K562 (cell line): ENCODE results near the gene DIP2A. TPM values are rescaled to one million over a fixed set of nuclear protein-coding genes. Genes with fewer than 3 reads are reported as not detected.

Source experiments
- ARID2 ChIP-seq: fragments of 450-650 bp; IDR thresholded peaks from 2 replicates; pipeline ENCODE4 v1.6.1; 2017; ENCODE audit warnings: antibody characterized with exemption, mild to moderate bottlenecking
- CHD4 ChIP-seq: fragments of 200-600 bp; sonication (generic); IDR thresholded peaks from 3 replicates; pipeline ENCODE4 v1.6.1; 2012; ENCODE audit warnings: low read depth, mild to moderate bottlenecking, mixed read lengths, low read length, inconsistent platforms; ENCODE audit not compliant: insufficient read depth, insufficient replicate concordance, poor library complexity, severe bottlenecking
- ESRRB ChIP-seq: fragments of 250-450 bp; sonication (Bioruptor Pico); IDR thresholded peaks from 2 replicates; pipeline ENCODE4 v1.5.0; 2020; ENCODE audit warnings: mild to moderate bottlenecking, moderate library complexity, borderline replicate concordance
- IRF2 ChIP-seq: sonication (generic); formaldehyde crosslinking; IDR thresholded peaks from 2 replicates; pipeline ENCODE4 v1.8.1; 2022; ENCODE audit warnings: mild to moderate bottlenecking, missing genetic modification reagents
- KDM2B ChIP-seq: fragments of 250-450 bp; sonication (Bioruptor Pico); IDR thresholded peaks from 2 replicates; pipeline ENCODE4 v1.8.0; 2021; ENCODE audit warnings: mild to moderate bottlenecking, moderate library complexity
- MAFG ChIP-seq: fragments of 450-650 bp; conservative IDR thresholded peaks from 2 replicates; pipeline ENCODE4 v1.6.1; 2016; ENCODE audit warnings: missing genetic modification characterization, missing compliant biosample characterization
- NFYB ChIP-seq: IDR thresholded peaks from 2 replicates; pipeline ENCODE4 v1.6.1; 2011; ENCODE audit warnings: mild to moderate bottlenecking, moderate library complexity; ENCODE audit not compliant: insufficient read length; ENCODE audit errors: extremely low read depth
- POLR2G ChIP-seq: fragments of 200-400 bp; formaldehyde crosslinking; IDR thresholded peaks from 2 replicates; pipeline ENCODE4 v1.6.1; 2017; ENCODE audit warnings: low read depth, mild to moderate bottlenecking, antibody characterized with exemption, low read length, moderate library complexity
- ZFP30 ChIP-seq: fragments of 250-450 bp; sonication (Bioruptor Pico); IDR thresholded peaks from 2 replicates; pipeline ENCODE4 v1.8.0; 2022; ENCODE audit warnings: moderate library complexity, mild to moderate bottlenecking, inconsistent platforms, borderline replicate concordance
- ZNF134 ChIP-seq: fragments of 250-450 bp; sonication (Bioruptor Pico); conservative IDR thresholded peaks from 2 replicates; pipeline ENCODE4 v1.4.0; 2020
- ZNF146 ChIP-seq: IDR thresholded peaks from one replicate; pipeline ENCODE4 v1.6.1; 2018; ENCODE audit warnings: missing compliant biosample characterization; ENCODE audit not compliant: unreplicated experiment
- ZNF224 ChIP-seq: sonication (generic); formaldehyde crosslinking; IDR thresholded peaks from 2 replicates; pipeline ENCODE4 v1.8.0; 2022; ENCODE audit warnings: mild to moderate bottlenecking, missing genetic modification reagents
- ZNF444 ChIP-seq: fragments of 250-450 bp; sonication (Bioruptor Pico); IDR thresholded peaks from 2 replicates; pipeline ENCODE4 v1.4.0; 2020; ENCODE audit warnings: mild to moderate bottlenecking, moderate library complexity
- ZNF551 ChIP-seq: fragments of 250-450 bp; sonication (Bioruptor Pico); IDR thresholded peaks from 2 replicates; pipeline ENCODE4 v1.5.0; 2021; ENCODE audit warnings: mild to moderate bottlenecking, moderate library complexity
- polyA plus RNA-seq, 8 experiments: library from polyadenylated mRNA; depleted of rRNA in 4 of 8; stranded (reverse) in 5 of 8; unstranded in 3 of 8; fragments of >200 nt; fragmentation: Nextera tagmentation in 2 of 8; fragmentation: Illumina TruSeq in 1 of 8; extraction: Ambion mirVana in 2 of 8; extraction: Trizol in 1 of 8; gene quantifications; 2 replicates each; pipeline versions ENCODE4 v1.2.1 to v1.2.3, GENCODE V29; 2011 to 2014; ENCODE audit warnings: inconsistent platforms in 1 of 8, missing spikeins in 1 of 8
- total RNA-seq, 7 experiments: library from RNA; depleted of rRNA in 6 of 7; stranded (reverse); fragments of >200 nt in 6 of 7; fragmentation: Illumina TruSeq in 2 of 7; extraction: Trizol in 2 of 7; gene quantifications; 2 replicates each; pipeline versions ENCODE4 v1.2.1 to v1.2.3, GENCODE V29; 2011 to 2021; ENCODE audit warnings: low replicate concordance in 1 of 7
- TF ChIP-seq, protein P1 (sequence below): fragments of 450-650 bp; IDR thresholded peaks from 2 replicates; pipeline ENCODE4 v1.6.1; 2018; ENCODE audit not compliant: partially characterized antibody

The DIP2A gene
- total and polyA plus RNA-seq, 9 of the 15 experiments (the other 6 are each of a cell fraction or from before 2014, with no cell fraction given): 4.3 to 34.5 (median 20.3) TPM

DNA sequence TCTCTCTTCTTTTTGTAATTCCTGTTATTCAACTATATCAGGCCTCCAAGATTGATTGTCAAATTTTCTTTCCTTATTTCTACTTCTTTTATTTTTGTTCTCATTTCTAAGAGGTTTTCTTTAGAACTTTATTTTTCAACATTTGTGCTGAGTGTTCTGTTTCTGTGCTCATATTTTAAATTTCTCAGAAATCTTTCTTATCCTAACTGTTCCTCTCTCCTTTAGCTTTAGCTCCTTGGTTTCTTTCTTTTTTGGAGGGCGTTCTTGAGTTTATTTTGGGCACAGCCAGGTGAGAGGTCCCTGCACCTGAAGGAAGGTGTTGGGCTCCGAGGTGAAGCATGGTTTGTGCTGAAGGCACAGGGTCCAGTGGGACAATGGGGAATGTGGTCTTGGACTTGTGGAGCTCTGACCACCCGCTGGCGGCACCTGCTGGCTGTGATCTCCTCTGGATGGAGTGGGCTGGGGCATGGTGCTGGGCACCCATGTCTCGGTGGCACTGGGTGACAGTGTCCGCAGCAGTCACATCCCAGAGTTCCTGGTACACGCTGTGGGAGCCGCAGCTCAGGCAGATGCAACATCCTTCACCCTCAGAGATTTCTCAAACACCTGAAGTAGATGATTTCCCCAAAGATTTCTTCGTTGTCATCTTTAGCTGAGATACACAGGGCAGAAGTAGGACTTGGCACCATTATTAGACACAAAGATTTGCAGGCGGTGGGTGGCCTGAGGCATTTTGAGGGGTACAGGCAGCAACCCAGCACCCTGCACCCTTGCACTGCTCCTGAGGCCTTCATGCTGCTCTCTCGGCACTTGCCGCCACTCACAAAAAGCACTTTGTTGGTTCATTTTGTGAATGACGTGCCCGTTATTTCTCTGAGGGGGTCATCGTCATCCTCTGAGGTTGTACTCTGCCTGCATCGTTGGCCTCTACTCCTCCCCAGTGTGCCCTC, 38.2 kb upstream of the DIP2A start (continued):
- TF ChIP-seq ZNF551 (CRISPR knock-in tag) (no peak), ZFP30 (CRISPR knock-in tag) (no peak), CHD4 (no peak), ZNF224 (CRISPR knock-in tag) (no peak), ARID2 (no peak), ZNF444 (CRISPR knock-in tag) (no peak), ESRRB (CRISPR knock-in tag) (no peak), IRF2 (no peak), ZNF134 (no peak), KDM2B (CRISPR knock-in tag) (no peak), POLR2G (no peak), MAFG (tag) (0 out of 2 replicates have a peak, but pooled peaks have one; percentile 20), NFYB (no peak), ZNF146 (no peak)
- TF ChIP-seq, protein P1, sequence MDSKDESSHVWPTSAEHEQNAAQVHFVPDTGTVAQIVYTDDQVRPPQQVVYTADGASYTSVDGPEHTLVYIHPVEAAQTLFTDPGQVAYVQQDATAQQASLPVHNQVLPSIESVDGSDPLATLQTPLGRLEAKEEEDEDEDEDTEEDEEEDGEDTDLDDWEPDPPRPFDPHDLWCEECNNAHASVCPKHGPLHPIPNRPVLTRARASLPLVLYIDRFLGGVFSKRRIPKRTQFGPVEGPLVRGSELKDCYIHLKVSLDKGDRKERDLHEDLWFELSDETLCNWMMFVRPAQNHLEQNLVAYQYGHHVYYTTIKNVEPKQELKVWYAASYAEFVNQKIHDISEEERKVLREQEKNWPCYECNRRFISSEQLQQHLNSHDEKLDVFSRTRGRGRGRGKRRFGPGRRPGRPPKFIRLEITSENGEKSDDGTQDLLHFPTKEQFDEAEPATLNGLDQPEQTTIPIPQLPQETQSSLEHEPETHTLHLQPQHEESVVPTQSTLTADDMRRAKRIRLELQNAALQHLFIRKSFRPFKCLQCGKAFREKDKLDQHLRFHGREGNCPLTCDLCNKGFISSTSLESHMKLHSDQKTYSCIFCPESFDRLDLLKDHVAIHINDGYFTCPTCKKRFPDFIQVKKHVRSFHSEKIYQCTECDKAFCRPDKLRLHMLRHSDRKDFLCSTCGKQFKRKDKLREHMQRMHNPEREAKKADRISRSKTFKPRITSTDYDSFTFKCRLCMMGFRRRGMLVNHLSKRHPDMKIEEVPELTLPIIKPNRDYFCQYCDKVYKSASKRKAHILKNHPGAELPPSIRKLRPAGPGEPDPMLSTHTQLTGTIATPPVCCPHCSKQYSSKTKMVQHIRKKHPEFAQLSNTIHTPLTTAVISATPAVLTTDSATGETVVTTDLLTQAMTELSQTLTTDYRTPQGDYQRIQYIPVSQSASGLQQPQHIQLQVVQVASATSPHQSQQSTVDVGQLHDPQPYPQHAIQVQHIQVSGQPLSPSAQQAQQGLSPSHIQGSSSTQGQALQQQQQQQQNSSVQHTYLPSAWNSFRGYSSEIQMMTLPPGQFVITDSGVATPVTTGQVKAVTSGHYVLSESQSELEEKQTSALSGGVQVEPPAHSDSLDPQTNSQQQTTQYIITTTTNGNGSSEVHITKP: no peak
